Activated CD4-positive, alpha-beta T cell treated with anti-CD3 and anti-CD28 coated beads, Interleukin-2, Interleukin-4, amounts not matched to agents 100 ng/mL and 50 ng/mL, durations not matched to agents 16 hours and 8 hours (primary cell): ENCODE data around the gene HVCN1.
"Not testable (repeated sequence)": the region's sequence is repeated elsewhere in the genome, so short reads cannot be mapped to it uniquely, and the experiment has no call there.

Experiments
- DNase-seq: peaks from one replicate; pipeline ENCODE4 v3.0.0-alpha.2; 2020; ENCODE audit warnings: low spot score

HVCN1 gene

DNA sequence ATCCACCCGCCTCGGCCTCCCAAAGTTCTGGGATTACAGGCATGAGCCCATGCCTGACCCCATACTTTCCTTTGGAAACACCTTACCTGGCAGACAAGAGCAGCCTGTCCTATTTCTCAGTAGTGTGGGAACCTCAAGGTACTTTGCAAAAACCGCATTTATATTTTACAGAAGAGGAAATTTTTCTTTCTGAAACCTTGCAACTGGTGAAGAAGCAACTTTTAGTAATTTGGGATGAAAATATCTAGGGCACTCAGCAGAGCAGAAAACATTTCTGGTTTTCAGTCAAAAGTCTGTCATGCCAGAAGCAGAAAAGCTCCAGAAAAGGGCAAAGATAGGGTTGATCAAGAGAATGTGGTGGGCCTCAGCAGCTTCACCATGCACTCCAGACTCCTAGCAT, 21.2 kb downstream of the HVCN1 start:
- no peak for DNase-seq

DNA sequence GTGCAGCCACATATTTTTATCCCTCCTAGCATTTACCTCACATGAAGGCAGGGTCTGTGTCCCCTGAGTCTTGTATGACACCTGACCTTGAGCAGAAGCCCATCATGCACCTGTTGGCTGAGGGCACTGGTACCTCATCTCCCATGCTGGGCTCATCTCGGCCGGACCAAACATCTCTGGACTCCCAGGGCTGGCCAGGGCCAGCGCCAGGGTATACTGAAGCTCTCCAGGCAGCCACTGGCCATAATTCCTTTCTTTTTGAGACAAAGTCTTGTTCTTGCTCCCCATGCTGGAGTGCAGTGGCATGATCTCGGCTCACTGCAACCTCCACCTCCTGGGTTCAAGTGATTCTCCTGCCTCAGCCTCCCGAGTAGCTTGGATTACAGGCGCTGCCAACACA, 22.0 kb downstream of the HVCN1 start:
- DNase-seq: no peak

DNA sequence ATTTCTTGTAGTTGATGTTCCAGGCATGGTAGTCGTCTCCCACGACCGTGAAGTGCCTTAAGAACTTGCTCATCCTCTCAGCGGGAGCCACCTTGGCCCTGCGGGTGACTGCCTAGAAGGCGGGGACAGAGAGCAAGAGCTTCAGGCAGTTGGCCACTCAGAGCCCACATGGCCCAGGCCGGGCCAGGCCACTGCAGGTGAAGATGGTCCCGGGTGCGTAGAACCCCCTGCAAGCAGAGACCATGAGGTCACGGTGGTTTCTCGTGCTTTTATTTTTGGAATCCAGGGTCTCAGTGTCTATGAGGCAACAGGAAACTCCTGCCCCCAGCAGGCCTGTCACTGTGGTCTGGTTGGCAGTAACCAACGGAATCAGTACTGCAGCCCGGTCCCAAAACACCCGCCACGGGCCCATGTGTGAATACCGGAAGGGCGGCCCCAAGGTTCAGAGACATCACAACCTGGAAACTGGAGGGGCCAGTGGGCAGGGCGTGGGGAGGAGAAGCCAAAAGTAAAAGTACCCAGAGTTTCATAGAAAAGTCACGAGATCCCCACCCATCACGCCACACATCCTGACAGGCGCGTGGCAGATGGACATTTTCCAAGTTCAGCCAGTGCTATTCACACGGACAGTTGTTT, 27.5 kb downstream of the HVCN1 start:
- DNase-seq: peak; percentile 35

DNA sequence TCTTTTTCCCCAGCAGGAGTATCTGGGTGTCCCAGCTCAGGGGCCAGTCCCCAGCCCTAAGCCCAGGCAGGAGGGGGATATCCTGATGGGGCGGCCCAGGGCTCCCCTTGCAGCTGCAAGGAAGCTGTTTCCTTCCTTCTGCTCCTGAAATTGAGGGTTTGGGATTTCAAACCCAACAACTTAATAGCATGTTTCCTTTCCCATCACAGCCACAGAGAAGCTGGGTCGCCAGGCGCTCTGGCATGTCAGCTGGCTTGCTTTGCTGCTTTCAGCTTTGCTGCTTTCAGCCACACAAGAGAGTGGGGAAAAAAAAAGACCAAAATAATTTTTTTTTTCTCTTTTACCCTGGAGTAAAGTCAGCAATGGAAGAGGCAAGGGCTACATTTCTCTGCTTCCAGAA, 30.0 kb downstream of the HVCN1 start:
- DNase-seq: no peak

DNA sequence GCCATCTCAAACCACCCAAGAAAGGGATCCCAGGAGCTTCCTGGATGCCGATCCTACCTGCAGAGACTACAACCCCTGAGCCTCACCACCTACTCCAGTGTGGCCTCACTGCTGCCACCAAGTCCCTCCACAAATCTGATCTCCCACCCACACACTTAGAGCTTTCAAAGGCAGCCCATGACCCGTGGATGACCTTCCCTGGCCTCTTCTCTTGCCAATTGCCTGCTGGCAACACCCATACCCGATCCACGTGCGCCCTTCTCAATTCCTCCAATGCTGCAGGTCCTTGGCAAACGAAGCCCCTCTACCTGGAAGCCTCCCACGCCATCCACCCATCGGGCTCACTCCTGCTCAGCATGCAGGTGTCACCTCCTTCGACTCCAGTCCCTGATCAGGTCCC, 30.7 kb downstream of the HVCN1 start:
- DNase-seq: no peak

DNA sequence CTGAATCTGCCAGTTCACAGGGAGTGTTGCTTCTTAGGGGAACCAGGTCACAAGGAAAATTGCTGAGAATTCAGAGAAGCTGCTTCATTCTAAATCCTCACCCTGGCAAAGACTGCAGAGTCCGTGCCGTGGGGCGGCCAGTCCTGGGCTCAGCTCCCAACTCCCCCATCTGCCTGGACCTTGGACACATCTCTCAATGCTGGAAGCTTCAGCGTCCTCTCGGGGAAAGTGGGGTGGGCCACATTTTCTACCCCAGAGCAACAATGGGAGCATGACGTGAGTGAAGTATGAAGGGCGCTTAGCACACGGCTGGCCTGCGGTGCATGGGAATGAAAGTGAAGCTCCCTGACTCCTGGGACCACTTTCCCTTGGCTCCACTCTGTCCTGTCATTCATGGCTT, 31.2 kb downstream of the HVCN1 start:
- DNase-seq: no peak

DNA sequence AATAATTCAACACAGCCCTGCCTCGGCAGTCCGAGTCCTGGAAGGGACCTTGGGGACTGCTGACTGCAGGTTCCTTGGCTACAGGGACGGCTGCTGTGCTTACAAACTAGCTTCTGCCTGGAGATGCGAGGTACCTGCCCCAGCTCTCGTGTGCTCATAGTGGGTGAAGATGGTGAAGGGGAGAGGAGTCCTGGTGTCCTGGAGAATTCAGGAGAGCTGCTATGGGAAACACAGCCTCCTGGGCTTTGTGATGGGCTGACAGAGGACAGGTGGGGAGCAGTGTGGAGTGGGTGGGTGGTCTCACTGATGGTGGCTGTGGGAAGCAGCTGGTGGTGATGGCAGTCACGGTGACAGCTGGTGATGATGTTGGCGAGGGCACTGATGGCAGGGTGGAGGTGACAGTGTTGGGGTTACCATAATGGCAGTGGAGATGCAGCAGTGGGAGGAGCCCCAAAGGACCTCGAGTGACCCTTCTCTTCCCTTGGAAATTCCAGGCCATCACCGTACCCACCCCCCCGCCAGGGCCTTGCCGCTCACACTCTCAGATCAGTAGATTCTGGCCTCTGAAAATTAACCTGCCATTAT, 32.8 kb downstream of the HVCN1 start:
- DNase-seq: no peak

DNA sequence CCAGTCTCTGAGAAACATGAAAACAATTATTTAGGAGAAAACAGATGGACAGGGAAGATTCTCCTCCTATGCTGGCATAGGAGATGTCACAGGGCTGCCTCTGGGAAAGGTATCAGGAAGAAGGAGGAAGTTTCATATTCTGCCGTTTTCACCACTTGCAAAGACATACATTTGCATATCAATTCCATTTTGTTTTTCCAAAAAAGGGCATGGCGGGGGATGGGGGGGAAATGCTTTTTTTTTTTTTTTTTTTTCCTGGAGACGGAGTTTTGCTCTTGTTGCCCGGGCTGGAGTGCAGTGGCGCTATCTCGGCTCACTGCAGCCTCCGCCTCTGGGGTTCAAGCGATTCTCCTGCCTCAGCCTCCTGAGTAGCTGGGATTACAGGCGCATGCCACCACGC, 34.7 kb downstream of the HVCN1 start:
- DNase-seq: not testable (repeated sequence)

DNA sequence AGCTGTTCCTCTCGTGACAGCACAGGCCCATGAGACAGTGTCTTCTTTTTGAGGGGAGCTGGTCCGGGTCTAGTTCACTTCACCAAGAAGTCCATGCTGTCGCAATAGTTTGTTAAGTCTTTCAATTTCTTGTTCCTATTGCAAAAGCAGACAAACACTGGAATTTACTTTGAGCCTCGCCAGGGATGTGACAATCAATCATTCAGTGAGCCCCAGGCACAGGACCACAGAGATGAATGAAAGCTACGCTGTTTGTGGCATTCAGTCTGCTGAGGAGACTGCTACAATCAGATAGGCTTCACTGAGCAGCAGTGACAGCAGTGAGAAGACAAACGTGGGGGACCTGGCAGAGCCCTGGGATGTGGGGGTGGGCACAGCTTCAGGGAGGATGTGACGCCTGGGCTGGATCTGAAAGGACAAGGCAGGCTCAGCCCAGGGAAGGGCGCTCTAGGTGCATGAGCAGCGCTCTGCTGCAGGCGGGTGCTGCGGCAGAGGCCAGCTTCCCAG, 39.5 kb downstream of the HVCN1 start:
- DNase-seq: no peak

DNA sequence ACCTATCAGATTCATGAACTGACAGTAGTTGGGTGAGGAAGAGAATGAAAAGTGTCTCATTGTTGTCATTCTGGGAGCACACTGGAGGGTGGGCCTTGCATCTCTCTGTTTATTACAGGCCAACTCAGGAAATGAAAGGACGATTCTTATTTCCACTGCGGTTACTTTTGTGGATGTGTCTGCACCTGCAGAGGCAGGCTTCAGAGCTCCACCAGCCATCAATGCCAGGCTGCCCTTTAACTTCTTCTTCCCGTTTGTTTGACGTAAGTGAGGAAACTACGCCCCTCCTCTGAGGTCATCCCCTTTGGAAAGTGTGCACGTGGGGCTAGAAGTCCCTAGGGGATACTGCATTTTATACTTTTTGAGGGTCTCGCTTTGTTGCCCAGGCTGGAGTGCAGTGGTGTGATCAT, 41.3 kb downstream of the HVCN1 start:
- DNase-seq: peak; percentile 15

DNA sequence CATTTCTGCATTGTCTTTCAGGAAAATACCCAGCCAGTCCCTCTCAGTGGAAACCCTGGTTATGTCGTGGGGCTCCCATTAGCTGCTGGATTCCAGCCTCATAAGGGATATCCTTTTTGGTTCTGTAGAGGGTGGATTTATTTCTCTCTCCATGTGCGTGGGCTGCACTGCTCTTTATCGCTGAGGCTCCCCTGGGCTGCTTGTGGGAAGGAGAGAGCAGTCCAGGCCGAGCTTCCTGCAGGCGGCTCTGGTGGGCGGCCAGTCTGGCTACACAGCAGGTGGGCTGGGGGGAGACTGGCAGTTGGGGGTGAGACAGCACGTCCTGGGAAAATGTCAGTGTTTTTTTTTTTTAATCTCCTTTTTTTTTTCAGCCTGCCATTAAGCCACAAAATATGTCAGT, 47.4 kb downstream of the HVCN1 start:
- no peak for DNase-seq

DNA sequence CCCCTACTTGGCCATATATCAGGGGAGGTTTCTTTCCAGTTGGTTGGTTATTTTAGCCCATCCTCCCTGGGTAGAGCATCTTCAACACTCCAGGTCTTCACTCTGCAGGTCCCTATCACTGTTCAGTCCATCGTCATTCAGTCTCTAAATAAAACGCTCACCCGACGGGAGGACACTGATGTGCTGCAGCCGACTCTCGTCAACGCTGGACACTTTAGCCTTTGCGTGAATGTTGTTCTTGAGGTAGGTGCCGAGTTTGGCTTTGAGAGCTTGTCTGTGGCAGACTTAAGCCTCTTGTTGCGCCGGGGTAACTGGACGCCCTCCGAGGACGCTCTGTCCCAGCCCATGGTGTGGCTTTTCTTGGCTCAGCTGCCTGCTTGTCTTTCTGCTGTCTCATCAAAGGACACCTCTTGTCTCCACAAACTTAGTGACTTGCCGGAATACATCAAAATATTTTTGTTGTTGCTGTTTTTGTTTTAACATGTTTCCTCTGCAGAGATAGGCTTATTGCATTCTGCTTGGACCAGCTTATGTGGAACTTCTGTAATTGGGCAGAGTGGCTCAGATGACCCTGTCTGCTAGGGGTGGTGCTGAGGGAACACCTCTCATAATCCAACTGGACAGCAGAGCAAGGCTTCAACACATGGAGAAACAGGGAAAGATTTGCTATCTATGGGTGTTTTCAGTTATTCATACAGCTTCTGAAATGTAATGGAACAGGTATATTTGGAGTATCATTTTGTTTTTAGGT, 48.5 kb downstream of the HVCN1 start:
- DNase-seq: no peak

DNA sequence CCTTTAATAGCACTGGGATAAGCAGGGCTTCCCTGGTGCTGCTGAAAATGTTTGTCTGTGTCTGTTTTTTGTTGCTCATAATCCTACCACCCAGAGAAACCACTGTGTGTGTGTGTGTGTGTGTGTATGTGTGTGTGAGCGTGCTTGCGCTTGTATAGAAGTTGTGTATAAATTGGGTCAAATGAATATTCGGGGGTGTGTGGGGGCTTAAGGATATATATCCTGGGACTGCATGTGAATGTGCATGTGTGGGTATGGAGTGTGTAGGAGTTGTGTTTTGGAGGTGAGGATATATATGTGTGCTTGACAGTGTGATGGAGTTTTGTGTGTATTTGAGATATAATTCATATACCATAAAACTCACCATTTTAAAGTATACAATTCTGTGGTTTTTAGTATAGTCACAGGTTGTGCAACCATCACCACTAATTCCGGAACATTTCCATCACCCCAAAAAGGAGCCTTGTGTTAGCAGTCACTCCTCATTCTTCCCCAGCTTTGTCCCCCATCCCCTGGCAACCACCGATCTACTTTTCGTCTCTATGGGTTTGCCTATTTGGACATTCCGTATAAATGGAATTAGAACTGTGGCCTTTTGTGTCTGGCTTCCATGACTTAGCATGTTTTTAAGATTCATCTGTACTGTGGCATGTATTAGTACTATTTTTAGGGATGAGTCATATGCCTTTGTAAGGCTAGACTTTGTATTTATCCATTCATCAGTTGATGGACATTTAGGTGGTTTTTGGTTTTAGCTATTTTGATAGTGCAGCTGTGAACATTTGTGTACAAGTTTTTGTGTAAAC, 49.4 kb downstream of the HVCN1 start:
- DNase-seq: no peak

DNA sequence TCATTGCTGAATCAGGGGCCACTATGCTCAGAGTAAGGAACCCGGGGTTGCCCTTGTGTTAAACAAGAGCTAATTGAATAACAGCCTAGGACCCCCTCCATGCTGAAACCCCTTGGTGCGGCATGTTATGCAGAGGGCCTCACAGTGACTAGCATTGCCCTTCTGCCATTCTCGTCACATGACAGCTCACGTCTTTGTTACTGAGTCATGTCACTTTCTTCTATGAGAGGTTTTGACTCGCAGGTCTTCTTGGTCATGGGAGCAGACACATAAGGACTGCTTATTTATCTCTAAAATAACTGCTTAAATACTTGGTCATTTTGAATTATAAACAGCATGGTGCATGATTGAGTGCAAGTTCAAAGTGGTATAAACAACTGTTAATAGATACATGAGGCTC, 50.1 kb downstream of the HVCN1 start:
- no peak for DNase-seq

DNA sequence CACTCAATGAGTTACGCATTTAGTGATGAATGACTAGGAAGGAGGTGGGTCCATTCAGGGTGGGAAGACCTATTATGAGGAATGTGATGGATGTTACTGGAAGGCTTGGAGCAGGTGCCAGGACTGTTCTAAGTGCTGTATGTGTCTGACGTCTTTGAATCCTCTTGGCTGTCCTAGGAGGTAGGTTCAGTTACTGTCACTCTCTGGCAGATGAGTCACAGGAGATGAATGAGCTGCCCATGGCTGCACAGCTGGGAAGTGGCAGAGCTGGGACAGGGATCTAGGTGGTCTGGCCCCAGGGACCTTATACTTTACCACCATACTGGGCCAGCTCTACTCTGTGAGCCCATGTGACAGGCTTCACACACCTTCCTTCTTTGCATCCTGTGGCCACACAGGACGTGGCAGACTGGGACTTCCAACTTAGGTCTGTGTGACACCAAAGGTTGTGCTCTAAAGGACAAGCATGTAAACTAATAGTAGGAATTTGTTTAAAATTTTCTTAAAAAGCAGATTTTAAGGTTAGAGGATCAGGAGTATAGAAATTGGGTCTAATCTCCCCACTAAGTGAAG, 51.0 kb downstream of the HVCN1 start:
- DNase-seq: no peak

DNA sequence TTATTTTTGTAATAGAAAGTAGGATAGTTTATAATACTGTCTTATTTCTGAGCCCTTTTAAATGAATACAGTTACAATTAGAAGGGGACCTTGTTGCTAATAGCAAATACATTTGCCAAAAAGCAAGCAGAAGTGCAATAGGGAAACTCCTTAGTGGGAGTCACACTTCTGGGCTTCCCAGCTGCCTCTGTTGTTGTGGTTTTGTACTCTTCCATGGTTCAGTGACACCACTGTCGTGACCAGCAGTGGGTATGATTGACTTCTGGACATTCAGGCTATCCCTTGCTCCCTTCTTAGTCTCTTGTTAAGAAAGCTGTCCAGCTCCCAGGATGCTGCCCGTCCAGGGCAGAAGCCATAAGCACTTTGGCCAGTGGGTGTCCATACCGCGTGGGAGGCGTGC, 52.4 kb downstream of the HVCN1 start:
- DNase-seq: no peak

DNA sequence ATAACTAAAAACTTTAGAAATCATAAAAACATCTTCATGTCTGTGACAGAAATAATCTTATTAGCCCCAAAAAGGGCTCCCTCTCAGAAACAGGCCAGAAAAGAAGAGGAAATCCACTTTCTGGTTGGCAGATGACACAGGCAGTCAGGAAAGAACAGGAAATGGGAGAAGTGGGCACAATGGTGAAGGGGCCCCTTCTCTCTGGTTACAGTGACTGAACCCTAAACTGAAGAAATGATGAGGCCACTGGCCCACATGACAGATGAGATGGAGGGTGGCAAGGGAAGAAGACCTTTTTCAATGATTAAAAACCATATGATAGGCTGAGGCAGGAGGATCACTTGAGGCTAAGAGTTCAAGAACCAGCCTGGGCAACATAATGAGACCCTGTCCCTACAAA, 53.9 kb downstream of the HVCN1 start:
- DNase-seq: no peak

DNA sequence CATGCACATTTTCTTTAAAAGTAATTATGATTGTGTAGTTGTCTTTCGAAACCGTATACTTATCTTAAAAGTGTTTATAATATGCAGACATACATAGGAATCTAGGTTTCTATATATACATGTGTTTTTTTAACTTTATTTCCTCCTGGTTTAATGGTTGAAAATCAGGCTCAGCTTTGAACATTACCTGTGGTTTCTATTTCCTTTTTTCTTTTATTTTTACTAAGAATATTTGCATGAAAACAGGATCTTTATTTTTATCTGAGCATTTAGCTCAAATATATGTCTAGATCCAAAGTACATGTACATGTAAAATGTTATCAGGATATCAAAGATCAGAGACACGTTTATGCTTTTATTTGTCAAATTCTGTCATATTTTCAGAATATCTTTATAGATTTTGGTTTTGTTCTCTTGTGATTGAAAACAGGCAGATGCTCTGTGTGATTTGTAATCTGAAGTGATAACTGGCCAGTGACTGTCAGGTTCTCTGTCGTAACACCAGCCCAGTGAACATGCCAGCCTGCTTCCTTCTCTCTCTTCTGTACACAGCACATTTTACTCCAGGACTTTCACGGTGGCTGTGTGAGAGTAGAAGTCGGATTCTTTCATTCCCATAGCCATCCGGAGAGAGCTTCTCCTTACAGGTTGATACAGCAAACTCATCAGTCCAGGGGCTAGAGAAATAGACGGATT, 61.3 kb downstream of the HVCN1 start:
- DNase-seq: no peak

DNA sequence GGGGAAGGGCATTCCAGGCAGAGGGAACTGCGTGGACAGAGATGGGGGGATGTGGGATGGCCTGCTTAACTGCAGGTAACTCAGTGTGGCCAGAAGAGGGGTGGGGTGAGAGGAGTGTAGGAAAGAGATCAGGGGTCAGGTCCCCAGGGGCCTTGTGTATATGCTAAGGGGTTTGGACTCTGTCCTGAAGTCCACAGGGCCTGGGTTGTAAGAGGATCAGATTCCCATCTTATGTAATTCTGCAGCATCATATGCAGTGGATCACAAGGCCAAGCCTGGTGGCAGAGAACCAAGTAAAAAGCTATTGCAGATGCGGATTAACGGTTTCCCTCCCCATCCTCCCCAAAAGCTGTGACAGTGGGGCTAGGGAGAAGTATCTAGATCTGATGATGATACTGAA, 66.3 kb downstream of the HVCN1 start:
- DNase-seq: no peak

DNA sequence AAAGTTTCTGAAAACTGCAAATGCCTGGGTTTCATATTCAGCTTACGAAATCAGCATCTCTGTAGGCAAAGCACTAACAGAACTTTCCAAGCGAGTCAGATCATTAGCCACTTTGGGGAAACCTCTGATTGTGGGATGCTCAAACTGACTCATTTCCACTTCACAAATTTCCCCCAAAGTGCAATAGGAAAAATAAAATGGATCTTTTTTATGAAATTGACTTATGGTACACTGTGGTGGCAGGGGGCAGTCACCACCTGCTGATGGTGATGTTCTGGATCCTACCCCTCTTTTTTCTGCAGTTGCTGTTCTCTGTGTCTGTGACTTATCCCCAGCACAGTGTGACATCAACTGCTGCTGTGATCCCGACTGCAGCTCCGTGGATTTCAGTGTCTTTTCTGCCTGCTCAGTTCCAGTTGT, 69.4 kb downstream of the HVCN1 start:
- DNase-seq: peak; percentile 75

DNA sequence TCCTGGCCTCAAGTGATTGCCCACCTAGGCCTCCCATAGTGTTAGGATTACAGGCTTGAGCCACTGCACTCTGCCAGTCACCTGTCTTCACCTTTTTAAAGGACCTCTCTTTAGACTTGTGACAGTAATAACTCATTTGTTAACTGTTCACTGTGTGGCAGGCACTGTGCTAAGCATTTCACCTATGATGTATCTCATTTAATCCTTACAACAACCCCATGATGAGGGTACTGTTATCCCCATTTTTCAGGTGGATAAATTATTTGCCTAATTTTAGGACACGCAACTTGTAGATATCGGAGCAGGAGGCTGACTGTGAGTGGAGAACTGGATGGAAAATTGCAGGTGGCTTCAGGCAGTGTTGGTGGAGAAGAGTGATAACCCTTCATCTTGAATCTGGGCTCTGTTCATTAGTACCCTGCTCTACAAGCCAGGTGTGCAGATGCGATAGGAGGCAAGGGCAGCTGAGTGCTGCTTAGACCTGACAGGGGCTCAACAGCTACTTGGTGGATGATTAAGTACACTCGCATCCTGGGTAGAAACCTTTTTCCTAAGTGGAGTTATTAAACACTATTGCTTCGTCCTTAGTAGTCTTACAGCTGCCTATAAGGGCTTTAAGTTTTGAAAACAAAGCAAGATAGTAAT, 72.3 kb downstream of the HVCN1 start:
- DNase-seq: no peak
